Smooth muscle cell (in vitro differentiated cells): Measurements from ENCODE around the gene RGS3. TPM values are rescaled to one million over a fixed set of nuclear protein-coding genes. Genes with fewer than 3 reads are reported as not detected.
A peak's percentile ranks its signal among the peaks of the same experiment; 100 is the strongest.

Experiments
- DNase-seq: peaks from one replicate; lab custom pipeline; 2025; ENCODE audit not compliant: unreplicated experiment; lab: John Stamatoyannopoulos, UW
- H2AFZ ChIP-seq: fragments of 200-600 bp; sonication (generic); 2 replicates; pipeline ENCODE4 v1.6.0; 2016; ENCODE audit warnings: antibody characterized with exemption, low read depth, mild to moderate bottlenecking
- H3F3A ChIP-seq: fragments of 200-600 bp; sonication (generic); 2 replicates; pipeline ENCODE4 v1.6.0; 2017; ENCODE audit warnings: antibody characterized with exemption, low read depth
- H3K27ac ChIP-seq: fragments of 200-600 bp; sonication (generic); 2 replicates; pipeline ENCODE4 v1.5.1; 2016; ENCODE audit warnings: low read depth, mild to moderate bottlenecking
- H3K27me3 ChIP-seq: fragments of 200-600 bp; sonication (generic); 2 replicates; pipeline ENCODE4 v1.6.1; 2016; ENCODE audit warnings: low read depth, mild to moderate bottlenecking
- H3K36me3 ChIP-seq: fragments of 200-600 bp; sonication (generic); 2 replicates; pipeline ENCODE4 v1.5.1; 2016; ENCODE audit warnings: low read depth
- H3K4me1 ChIP-seq: fragments of 200-600 bp; sonication (generic); 2 replicates; pipeline ENCODE4 v1.5.1; 2016; ENCODE audit warnings: low read depth
- H3K4me2 ChIP-seq: fragments of 200-600 bp; sonication (generic); 2 replicates; pipeline ENCODE4 v1.6.0; 2016; ENCODE audit warnings: mild to moderate bottlenecking
- H3K4me3 ChIP-seq: fragments of 200-600 bp; sonication (generic); 2 replicates; pipeline ENCODE4 v1.5.1; 2016; ENCODE audit warnings: mild to moderate bottlenecking
- H3K79me2 ChIP-seq: fragments of 200-600 bp; sonication (generic); 2 replicates; pipeline ENCODE4 v1.6.0; 2016; ENCODE audit warnings: low read depth, mild to moderate bottlenecking
- H3K9ac ChIP-seq: fragments of 200-600 bp; sonication (generic); 2 replicates; pipeline ENCODE4 v1.6.0; 2016; ENCODE audit warnings: low read depth
- H3K9me3 ChIP-seq: fragments of 200-600 bp; sonication (generic); replicated peaks from 2 replicates; pipeline ENCODE4 v1.5.1; 2016; ENCODE audit warnings: low read depth
- H4K20me1 ChIP-seq: fragments of 200-600 bp; sonication (generic); 2 replicates; pipeline ENCODE4 v1.6.0; 2016; ENCODE audit warnings: low read depth
- CTCF ChIP-seq: fragments of 200-600 bp; sonication (generic); IDR thresholded peaks from 2 replicates; pipeline ENCODE4 v1.5.1; 2017; ENCODE audit warnings: borderline replicate concordance, mild to moderate bottlenecking, antibody characterized with exemption; ENCODE audit not compliant: insufficient read depth, poor library complexity, severe bottlenecking
- WGBS: methylation state at CpG from one replicate; pipeline ENCODE4 v1.1.7; 2016; ENCODE audit warnings: low lambda C conversion rate; 5-methylcytosine and 5-hydroxymethylcytosine counted together
- polyA plus RNA-seq: library from polyadenylated mRNA; unstranded; fragments of >200 nt; fragmentation: Nextera tagmentation; extraction: Ambion mirVana; gene quantifications from 2 replicates; pipeline ENCODE4 v1.2.1, GENCODE V29; 2016
- total RNA-seq: library from RNA; depleted of rRNA; stranded (reverse); fragments of >200 nt; gene quantifications from 2 replicates; pipeline ENCODE4 v1.2.3, GENCODE V29; 2014

RGS3 gene
- total and polyA plus RNA-seq, 2 experiments from 2014 or later: 43.8 to 108 TPM

GRCh38 chr9:113508111-113508749 lies 44.7 kb downstream of the RGS3 start:
- no peaks in the 10 kb centered on the region for H3K27me3 ChIP-seq
- no peaks in the 10 kb centered on the region for H3K36me3 ChIP-seq
- H3K4me2 ChIP-seq: no peak overlapping the region
- H3K4me1 ChIP-seq: peaks cover 19% of the 10 kb centered on the region
- H3K9ac ChIP-seq: no peak overlapping the region
- H4K20me1 ChIP-seq: no peaks in the 10 kb centered on the region
- H3F3A ChIP-seq: peaks cover 9% of the 10 kb centered on the region
- no peak overlapping the region for H3K27ac ChIP-seq
- no peaks in the 10 kb centered on the region for H3K9me3 ChIP-seq
- no peak overlapping the region for H2AFZ ChIP-seq
- 90% methylated on average over 10 of the region's 10 CpGs for WGBS
- H3K79me2 ChIP-seq: no peaks in the 10 kb centered on the region
- no peak overlapping the region for H3K4me3 ChIP-seq
- DNase-seq: no peak
- TF ChIP-seq CTCF: no peak

GRCh38 chr9:113509463-113509862 lies 45.9 kb downstream of the RGS3 start:
- no peak for DNase-seq
- H3K4me1 ChIP-seq: peaks cover 19% of the 10 kb centered on the region

GRCh38 chr9:113511047-113511521 lies 47.6 kb downstream of the RGS3 start:
- 97% methylated on average over 6 of the region's 6 CpGs for WGBS
- no peaks in the 10 kb centered on the region for H3K9me3 ChIP-seq

More at GRCh38 chr9:113509463-113509862, 45.9 kb downstream of the RGS3 start:
- 57% methylated on average over 7 of the region's 7 CpGs for WGBS
- no peaks in the 10 kb centered on the region for H3K36me3 ChIP-seq
- H3K9ac ChIP-seq: no peak overlapping the region
- H3K4me3 ChIP-seq: no peak overlapping the region
- H2AFZ ChIP-seq: no peak overlapping the region
- H3F3A ChIP-seq: peaks cover 9% of the 10 kb centered on the region
- no peaks in the 10 kb centered on the region for H3K79me2 ChIP-seq
- H3K27me3 ChIP-seq: no peaks in the 10 kb centered on the region
- no peaks in the 10 kb centered on the region for H3K9me3 ChIP-seq
- H4K20me1 ChIP-seq: no peaks in the 10 kb centered on the region
- H3K4me2 ChIP-seq: no peak overlapping the region
- no peak for TF ChIP-seq CTCF
- peak overlapping the region; percentile 44 for H3K27ac ChIP-seq

More at GRCh38 chr9:113511047-113511521, 47.6 kb downstream of the RGS3 start:
- no peak for DNase-seq
- peaks cover 15% of the 10 kb centered on the region for H3K4me1 ChIP-seq
- H3K27me3 ChIP-seq: no peaks in the 10 kb centered on the region
- no peak for TF ChIP-seq CTCF
- no peak overlapping the region for H3K4me3 ChIP-seq
- no peak overlapping the region for H3K4me2 ChIP-seq
- H4K20me1 ChIP-seq: no peaks in the 10 kb centered on the region
- no peak overlapping the region for H3K9ac ChIP-seq
- H3F3A ChIP-seq: peaks cover 17% of the 10 kb centered on the region
- H3K36me3 ChIP-seq: no peaks in the 10 kb centered on the region
- peak overlapping the region; percentile 71 for H3K27ac ChIP-seq
- H3K79me2 ChIP-seq: no peaks in the 10 kb centered on the region
- no peak overlapping the region for H2AFZ ChIP-seq
